Measurements from ENCODE around the gene HECW1. TPM values are rescaled to one million over a fixed set of nuclear protein-coding genes. Genes with fewer than 3 reads are reported as not detected.
A peak's percentile ranks its signal among the peaks of the same experiment; 100 is the strongest.

HECW1 gene
- polyA plus RNA-seq, 2 of the 4 experiments (the other 2 are of a cell fraction): 11.3 TPM

GRCh38 chr7:43591558-43592180 is 479.2 kb downstream of the HECW1 start:
- DNase-seq (ENCODE audit: low read depth in 1 of 2, low spot score in 1 of 2) (no peak), FAIRE-seq (no peak), ATAC-seq (peak; percentile 69 to 75; a peak in 4 of 6 replicates)
- Histone ChIP-seq H3K4me2 (peak overlapping the region; percentile 65), H3K27ac (peak overlapping the region; percentile 1 to 39; a peak in 4 of 6 replicates), H3K4me3 (no peak overlapping the region), H3K9me3 (no peaks in the 10 kb centered on the region), H3K4me1 (peaks cover 64% of the 10 kb centered on the region)
- 4% methylated on average over 4 of the region's 4 CpGs for WGBS (ENCODE audit: missing lambda C conversion rate)
- TF ChIP-seq BHLHE40 (IDR thresholded peaks at IDR 0.05; ENCODE audit: low read depth, low read length): no peak
- TF ChIP-seq RCOR1 (IDR thresholded peaks at IDR 0.05; ENCODE audit: low read depth, low read length): no peak
- CTCF ChIA-PET: interaction anchor here (1.2 to 1.4 kb wide), 4 partner anchors 9 to 247 kb away, joined by 3 to 9 read pairs (median 6); partner anchors contain the start of gene STK17A
- POLR2A ChIA-PET: interaction anchor here (2.0 kb wide), 1 partner anchor 9 kb away, joined by 18 read pairs; the partner anchor contains the start of gene STK17A

GRCh38 chr7:43592326-43592725 is 479.9 kb downstream of the HECW1 start:
- Histone ChIP-seq H3K27ac (peak overlapping the region; percentile 1 to 40; a peak in 4 of 6 replicates), H3K4me2 (peak overlapping the region; percentile 65), H3K4me3 (no peak overlapping the region), H3K9me3 (no peaks in the 10 kb centered on the region), H3K4me1 (peaks cover 59% of the 10 kb centered on the region)
- CTCF ChIA-PET: interaction anchor here (1.4 kb wide), 2 partner anchors 10 to 108 kb away, joined by 6 to 9 read pairs; partner anchors contain the start of gene STK17A
- no peak for FAIRE-seq
- no peak for DNase-seq (ENCODE audit: low read depth in 1 of 2, low spot score in 1 of 2)
- 82% methylated on average over 3 of the region's 3 CpGs for WGBS (ENCODE audit: missing lambda C conversion rate)
- peak in 1 of 2 experiments; percentile 35; a peak in 2 of 6 replicates for ATAC-seq
- TF ChIP-seq SREBF2 (IDR thresholded peaks at IDR 0.05) (no peak), RAD21 (conservative IDR thresholded peaks at IDR 0.05 in 1 of 2, IDR thresholded peaks at IDR 0.05 in 1 of 2) (no peak), HOXA7 (CRISPR knock-in tag; IDR thresholded peaks at IDR 0.05) (no peak), MAFK (IDR thresholded peaks at IDR 0.05; ENCODE audit: partially characterized antibody) (no peak), EP300 (IDR thresholded peaks at IDR 0.05) (no peak), ZC3H11A (IDR thresholded peaks at IDR 0.05) (no peak)
- TF ChIP-seq, protein P1, sequence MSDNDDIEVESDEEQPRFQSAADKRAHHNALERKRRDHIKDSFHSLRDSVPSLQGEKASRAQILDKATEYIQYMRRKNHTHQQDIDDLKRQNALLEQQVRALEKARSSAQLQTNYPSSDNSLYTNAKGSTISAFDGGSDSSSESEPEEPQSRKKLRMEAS (IDR thresholded peaks at IDR 0.05): no peak
- TF ChIP-seq, protein P2, sequence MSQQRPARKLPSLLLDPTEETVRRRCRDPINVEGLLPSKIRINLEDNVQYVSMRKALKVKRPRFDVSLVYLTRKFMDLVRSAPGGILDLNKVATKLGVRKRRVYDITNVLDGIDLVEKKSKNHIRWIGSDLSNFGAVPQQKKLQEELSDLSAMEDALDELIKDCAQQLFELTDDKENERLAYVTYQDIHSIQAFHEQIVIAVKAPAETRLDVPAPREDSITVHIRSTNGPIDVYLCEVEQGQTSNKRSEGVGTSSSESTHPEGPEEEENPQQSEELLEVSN (IDR thresholded peaks at IDR 0.05; ENCODE audit: borderline replicate concordance, low read depth): no peak
- POLR2A ChIA-PET: interaction anchor here (0.7 to 2.0 kb wide), 2 partner anchors 9 to 108 kb away, joined by 5 to 18 read pairs; partner anchors contain the start of gene STK17A

GRCh38 chr7:43593010-43593409 is 480.6 kb downstream of the HECW1 start:
- H3K4me1 ChIP-seq: peaks cover 53% of the 10 kb centered on the region
- no peak overlapping the region; the same call in 2 of the 3 replicates for H3K4me2 ChIP-seq
- ChIA-PET CTCF (interaction anchor here (1.4 kb wide), 2 partner anchors 10 to 107 kb away, joined by 6 to 9 read pairs; partner anchors contain the start of gene STK17A), POLR2A (interaction anchor here (0.7 to 2.0 kb wide), 2 partner anchors 10 to 107 kb away, joined by 5 to 18 read pairs; partner anchors contain the start of gene STK17A)
- DNase-seq (ENCODE audit: low read depth in 1 of 2, low spot score in 1 of 2) (no peak), FAIRE-seq (no peak), ATAC-seq (no peak)
- peak overlapping the region in 1 of 2 experiments; percentile 40; a peak in 3 of 6 replicates for H3K27ac ChIP-seq
- TF ChIP-seq NFE2L2 (conservative IDR thresholded peaks at IDR 0.05; ENCODE audit: low read length) (no peak), TP53 (CRISPR knock-in tag; IDR thresholded peaks at IDR 0.05) (no peak)
- H3K9me3 ChIP-seq: no peaks in the 10 kb centered on the region
- no peak overlapping the region for H3K4me3 ChIP-seq
- 98% methylated on average over 1 of the region's 1 CpG for WGBS (ENCODE audit: missing lambda C conversion rate)

GRCh38 chr7:43594020-43594419 is 481.6 kb downstream of the HECW1 start:
- peak in 1 of 2 experiments; percentile 25; a peak in 2 of 6 replicates for ATAC-seq
- H3K4me2 ChIP-seq: no peak overlapping the region
- no peaks in the 10 kb centered on the region for H3K9me3 ChIP-seq
- peaks cover 48% of the 10 kb centered on the region for H3K4me1 ChIP-seq
- no peak overlapping the region for H3K4me3 ChIP-seq
- POLR2A ChIA-PET: interaction anchor here (1.0 kb wide), 1 partner anchor 11 kb away, joined by 3 read pairs; the partner anchor contains the start of gene STK17A
- WGBS (ENCODE audit: missing lambda C conversion rate): 84% methylated on average over 2 of the region's 2 CpGs
- FAIRE-seq: no peak
- DNase-seq (ENCODE audit: low read depth in 1 of 2, low spot score in 1 of 2): no peak
- 0 out of 6 replicates have a peak overlapping the region, but pooled peaks of 1 of the 2 experiments have one; percentile 24 for H3K27ac ChIP-seq
- TF ChIP-seq MYC (IDR thresholded peaks at IDR 0.05; ENCODE audit: borderline replicate concordance, low read length) (no peak), ZFP36 (IDR thresholded peaks at IDR 0.05; ENCODE audit: borderline replicate concordance, partially characterized antibody) (no peak)
- TF ChIP-seq, protein P3, sequence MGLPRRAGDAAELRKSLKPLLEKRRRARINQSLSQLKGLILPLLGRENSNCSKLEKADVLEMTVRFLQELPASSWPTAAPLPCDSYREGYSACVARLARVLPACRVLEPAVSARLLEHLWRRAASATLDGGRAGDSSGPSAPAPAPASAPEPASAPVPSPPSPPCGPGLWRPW (IDR thresholded peaks at IDR 0.05): no peak
- CTCF ChIA-PET: interaction anchor here (1.0 to 2.6 kb wide), 3 partner anchors 9 to 105 kb away, joined by 8 to 17 read pairs (median 9); partner anchors contain the start of gene STK17A
